ENCODE results near the gene TFDP1. TPM values are rescaled to one million over a fixed set of nuclear protein-coding genes. Genes with fewer than 3 reads are reported as not detected.
A peak's percentile ranks its signal among the peaks of the same experiment; 100 is the strongest.

The TFDP1 gene
- total RNA-seq, 2 experiments from 2014 or later: 17.6 to 20.0 TPM

DNA sequence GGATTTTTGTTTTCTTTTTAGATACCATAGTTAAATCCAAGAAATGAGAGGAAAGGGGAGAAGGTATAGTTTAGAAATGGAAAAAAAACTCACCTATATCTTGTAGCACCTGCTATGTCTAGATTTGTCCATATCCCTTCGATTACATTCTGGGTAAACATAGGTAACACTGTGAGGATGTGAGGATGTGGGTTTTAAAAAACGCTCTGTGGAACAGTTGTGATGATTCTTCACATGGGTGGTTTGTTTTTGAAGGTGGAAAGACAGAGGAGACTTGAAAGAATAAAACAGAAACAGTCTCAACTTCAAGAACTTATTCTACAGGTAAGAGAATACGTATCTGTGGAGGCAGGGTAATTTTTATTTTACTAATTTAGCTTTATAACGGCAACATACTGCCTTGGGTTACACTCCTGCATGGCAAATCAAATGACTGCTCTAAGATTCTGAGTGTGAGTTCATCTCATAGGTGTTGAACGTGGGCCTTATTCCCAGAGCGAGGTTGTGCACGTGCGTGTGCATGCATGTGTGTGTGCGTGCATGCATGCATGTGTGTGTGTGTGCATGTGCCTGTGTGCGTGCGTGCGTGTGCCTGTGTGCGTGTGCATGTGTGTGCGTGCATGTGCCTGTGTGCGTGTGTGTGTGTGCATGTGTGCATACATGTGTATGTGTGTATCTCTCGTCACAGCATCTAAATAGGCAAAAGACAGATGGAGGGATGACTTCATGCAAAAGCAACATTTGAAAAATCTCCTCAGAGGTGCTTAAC, 49.9 kb downstream of the TFDP1 start:
- H3K4me3 Mint-ChIP-seq: peak overlapping the region; percentile 43
- POLR2A ChIA-PET: no interaction called here
- H3K4me1 Mint-ChIP-seq (ENCODE audit: low read depth): peaks cover 26% of the 10 kb centered on the region
- Histone ChIP-seq H3K27me3 (ENCODE audit: control insufficient read depth in 1 of 2, insufficient read depth in 2 of 2, low read length in 2 of 2) (no peaks in the 10 kb centered on the region), H3K36me3 (ENCODE audit: insufficient read depth, low read length) (peaks cover 72% of the 10 kb centered on the region), H3K9me3 (ENCODE audit: control insufficient read depth in 1 of 2, insufficient read depth in 1 of 2, low read length in 2 of 2) (peaks cover 0 to 7% of the 10 kb centered on the region in 2 experiments), H3K27ac (ENCODE audit: low read depth in 1 of 2, low read length in 2 of 2) (peak overlapping the region; percentile 35 to 57), H3K4me3 (ENCODE audit: low read length) (no peak overlapping the region), H3K4me1 (ENCODE audit: insufficient read depth, low read length) (peaks cover 20% of the 10 kb centered on the region)
- H3K36me3 Mint-ChIP-seq (ENCODE audit: low read depth): peaks cover 75% of the 10 kb centered on the region
- intact Hi-C loops (cut with DNase I, micrococcal nuclease): loop anchor here in 1 of 2 experiments (2.0 kb wide), 1 partner anchor 50 kb away; the partner anchor contains the start of gene TFDP1
- no peaks in the 10 kb centered on the region for H3K9me3 Mint-ChIP-seq
- H3K27ac Mint-ChIP-seq: peak overlapping the region; percentile 88
- peak; percentile 93 for ATAC-seq (ENCODE audit: poor library complexity)
- TF ChIP-seq CTCF (IDR thresholded peaks at IDR 0.05): no peak
- H3K27me3 Mint-ChIP-seq: no peaks in the 10 kb centered on the region
- DNase-seq: peak in 2 of 14 experiments; percentile 29 to 34
- CTCF ChIA-PET: no interaction called here

DNA sequence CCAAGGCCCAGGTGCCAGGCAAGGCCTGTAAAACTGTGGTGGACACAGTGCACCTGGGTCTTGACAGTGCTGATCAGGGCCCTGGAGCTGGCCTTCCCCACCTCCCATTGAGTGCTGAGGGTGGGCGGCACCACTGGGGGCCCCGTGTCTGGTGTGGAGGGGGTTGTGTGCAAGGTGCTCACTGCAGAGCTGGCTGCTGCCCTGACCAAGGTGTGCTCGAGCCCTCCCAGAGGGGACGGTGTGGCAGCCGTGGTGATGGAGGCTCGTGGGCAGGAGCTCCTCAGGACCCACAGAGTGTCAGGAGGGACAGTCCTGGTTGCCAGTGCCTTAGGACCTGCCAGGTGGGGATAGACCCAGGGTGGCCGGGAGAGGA, 50.5 kb downstream of the TFDP1 start:
- Histone ChIP-seq H3K27ac (ENCODE audit: low read depth in 1 of 2, low read length in 2 of 2) (peak overlapping the region; percentile 35 to 57), H3K9me3 (ENCODE audit: control insufficient read depth in 1 of 2, insufficient read depth in 1 of 2, low read length in 2 of 2) (peaks cover 0 to 11% of the 10 kb centered on the region in 2 experiments), H3K36me3 (ENCODE audit: insufficient read depth, low read length) (peaks cover 76% of the 10 kb centered on the region), H3K4me3 (ENCODE audit: low read length) (no peak overlapping the region), H3K4me1 (ENCODE audit: insufficient read depth, low read length) (peaks cover 20% of the 10 kb centered on the region), H3K27me3 (ENCODE audit: control insufficient read depth in 1 of 2, insufficient read depth in 2 of 2, low read length in 2 of 2) (no peaks in the 10 kb centered on the region)
- ChIA-PET POLR2A (no interaction called here), CTCF (no interaction called here)
- H3K36me3 Mint-ChIP-seq (ENCODE audit: low read depth): peaks cover 75% of the 10 kb centered on the region
- H3K27me3 Mint-ChIP-seq: no peaks in the 10 kb centered on the region
- no peaks in the 10 kb centered on the region for H3K9me3 Mint-ChIP-seq
- no peak for TF ChIP-seq CTCF (IDR thresholded peaks at IDR 0.05)
- ATAC-seq (ENCODE audit: poor library complexity) (no peak), DNase-seq (peak in 1 of 14 experiments; percentile 27)
- intact Hi-C loops (cut with DNase I, micrococcal nuclease): loop anchor here in 1 of 2 experiments (2.0 kb wide), 1 partner anchor 50 kb away; the partner anchor contains the start of gene TFDP1
- peak overlapping the region; percentile 4 for H3K4me3 Mint-ChIP-seq
- peak overlapping the region; percentile 88 for H3K27ac Mint-ChIP-seq
- peaks cover 26% of the 10 kb centered on the region for H3K4me1 Mint-ChIP-seq (ENCODE audit: low read depth)

DNA sequence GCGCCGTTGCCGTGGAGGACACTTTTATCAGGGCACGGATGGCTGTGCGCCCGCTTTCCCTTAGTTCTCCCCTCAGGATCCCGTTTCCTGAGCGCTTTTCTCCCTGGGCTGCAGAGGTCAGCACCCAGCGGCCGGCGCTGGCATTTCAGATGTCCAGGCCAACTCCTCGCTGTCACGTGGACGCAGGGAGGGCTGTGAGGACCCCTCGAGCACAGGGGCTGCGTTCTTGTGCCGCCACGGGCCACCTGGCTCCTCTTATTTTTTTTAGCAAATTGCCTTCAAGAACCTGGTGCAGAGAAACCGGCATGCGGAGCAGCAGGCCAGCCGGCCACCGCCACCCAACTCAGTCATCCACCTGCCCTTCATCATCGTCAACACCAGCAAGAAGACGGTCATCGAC, 51.2 kb downstream of the TFDP1 start:
- Mint-ChIP-seq H3K4me3 (no peak overlapping the region), H3K36me3 (ENCODE audit: low read depth) (peaks cover 76% of the 10 kb centered on the region), H3K9me3 (no peaks in the 10 kb centered on the region), H3K27me3 (no peaks in the 10 kb centered on the region), H3K4me1 (ENCODE audit: low read depth) (peaks cover 33% of the 10 kb centered on the region), H3K27ac (peak overlapping the region; percentile 88)
- DNase-seq (no peak), ATAC-seq (ENCODE audit: poor library complexity) (no peak)
- intact Hi-C loops (cut with DNase I, micrococcal nuclease): loop anchor here in 1 of 2 experiments (2.0 kb wide), 1 partner anchor 51 kb away; the partner anchor contains the start of gene TFDP1
- Histone ChIP-seq H3K27me3 (ENCODE audit: control insufficient read depth in 1 of 2, insufficient read depth in 2 of 2, low read length in 2 of 2) (no peaks in the 10 kb centered on the region), H3K4me1 (ENCODE audit: insufficient read depth, low read length) (peaks cover 20% of the 10 kb centered on the region), H3K27ac (ENCODE audit: low read depth in 1 of 2, low read length in 2 of 2) (peak overlapping the region; percentile 35 to 57), H3K9me3 (ENCODE audit: control insufficient read depth in 1 of 2, insufficient read depth in 1 of 2, low read length in 2 of 2) (peaks cover 0 to 11% of the 10 kb centered on the region in 2 experiments), H3K4me3 (ENCODE audit: low read length) (no peak overlapping the region), H3K36me3 (ENCODE audit: insufficient read depth, low read length) (peaks cover 82% of the 10 kb centered on the region)
- POLR2A ChIA-PET: no interaction called here
- CTCF ChIA-PET: no interaction called here
- TF ChIP-seq CTCF (IDR thresholded peaks at IDR 0.05): no peak

All from CD4-positive, alpha-beta T cell (primary cell).